K562 (cell line): ENCODE measurements around the gene SELENOK. TPM values are rescaled to one million over a fixed set of nuclear protein-coding genes. Genes with fewer than 3 reads are reported as not detected.

Source experiments
- CREBBP ChIP-seq: IDR thresholded peaks from one replicate; pipeline ENCODE4 v1.6.1; 2012; ENCODE audit warnings: low read depth, mild to moderate bottlenecking, control low read depth, inconsistent platforms, low read length
- PRMT5 ChIP-seq: sonication (generic); formaldehyde crosslinking; IDR thresholded peaks from 2 replicates; pipeline ENCODE4 v1.5.0; 2020; ENCODE audit warnings: missing genetic modification reagents
- RBM25 ChIP-seq: fragments of 200-400 bp; formaldehyde crosslinking; IDR thresholded peaks from 2 replicates; pipeline ENCODE4 v1.6.1; 2018; ENCODE audit warnings: low read length, low read depth, moderate library complexity; ENCODE audit not compliant: severe bottlenecking
- THAP12 ChIP-seq: fragments of 250-450 bp; sonication (Bioruptor Pico); IDR thresholded peaks from 2 replicates; pipeline ENCODE4 v1.9.0; 2021; ENCODE audit warnings: mild to moderate bottlenecking, inconsistent platforms
- ZBTB17 ChIP-seq: fragments of 450-650 bp; formaldehyde crosslinking; IDR thresholded peaks from 2 replicates; pipeline ENCODE4 v1.4.0; 2020; ENCODE audit warnings: mild to moderate bottlenecking
- polyA plus RNA-seq, 8 experiments: library from polyadenylated mRNA; depleted of rRNA in 4 of 8; stranded (reverse) in 5 of 8; unstranded in 3 of 8; fragments of >200 nt; fragmentation: Nextera tagmentation in 2 of 8; fragmentation: Illumina TruSeq in 1 of 8; extraction: Ambion mirVana in 2 of 8; extraction: Trizol in 1 of 8; gene quantifications; 2 replicates each; pipeline versions ENCODE4 v1.2.1 to v1.2.3, GENCODE V29; 2011 to 2014; ENCODE audit warnings: inconsistent platforms in 1 of 8, missing spikeins in 1 of 8
- total RNA-seq, 7 experiments: library from RNA; depleted of rRNA in 6 of 7; stranded (reverse); fragments of >200 nt in 6 of 7; fragmentation: Illumina TruSeq in 2 of 7; extraction: Trizol in 2 of 7; gene quantifications; 2 replicates each; pipeline versions ENCODE4 v1.2.1 to v1.2.3, GENCODE V29; 2011 to 2021; ENCODE audit warnings: low replicate concordance in 1 of 7
- TF ChIP-seq, protein P1 (sequence below), 3 experiments: fragments of 200-800 bp in 1 of 3; fragments of 250-450 bp in 1 of 3; fragments of 450-650 bp in 1 of 3; sonication (Bioruptor Pico) in 1 of 3; sonication (Bioruptor generic) in 1 of 3; formaldehyde crosslinking in 1 of 3; IDR thresholded peaks; 2 replicates each; pipeline versions ENCODE4 v1.6.1 to v1.8.0; 2016 to 2022; ENCODE audit warnings: mild to moderate bottlenecking in 2 of 3, missing genetic modification characterization in 2 of 3, missing compliant biosample characterization in 1 of 3, moderate library complexity in 1 of 3
- TF ChIP-seq, protein P2 (sequence below): conservative IDR thresholded peaks from 2 replicates; pipeline ENCODE4 v1.6.1; 2011; ENCODE audit warnings: low read depth, mild to moderate bottlenecking, low read length; ENCODE audit not compliant: control insufficient read depth

SELENOK gene
- total and polyA plus RNA-seq, 9 of the 15 experiments (the other 6 are each of a cell fraction or from before 2014, with no cell fraction given), result 18.3 to 164 (median 34.8) TPM

DNA sequence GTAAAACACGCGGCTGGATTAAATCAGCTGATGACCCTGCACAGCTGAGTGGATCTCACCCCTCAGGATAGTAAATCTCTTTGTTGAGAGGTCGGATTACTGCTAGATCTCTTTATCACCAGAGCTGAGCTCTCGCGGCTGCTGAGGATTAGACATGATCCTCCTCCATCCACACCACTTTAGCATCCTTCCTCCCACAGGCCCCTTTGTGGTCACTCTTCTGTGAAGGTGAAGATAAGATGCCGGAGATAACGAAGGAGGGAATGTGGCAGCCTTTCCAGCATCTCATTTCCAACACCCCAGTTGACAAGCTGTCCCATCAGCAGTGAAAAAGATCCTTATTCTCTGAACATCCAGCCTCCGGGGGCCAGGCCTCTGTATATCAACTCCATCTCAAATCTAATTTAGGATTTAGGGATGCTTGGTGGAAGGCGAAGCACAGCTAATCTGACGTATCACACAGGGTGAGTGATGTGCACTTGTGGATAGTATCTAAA lies 47.5 kb upstream of the SELENOK start (continued):
- TF ChIP-seq, protein P1, sequence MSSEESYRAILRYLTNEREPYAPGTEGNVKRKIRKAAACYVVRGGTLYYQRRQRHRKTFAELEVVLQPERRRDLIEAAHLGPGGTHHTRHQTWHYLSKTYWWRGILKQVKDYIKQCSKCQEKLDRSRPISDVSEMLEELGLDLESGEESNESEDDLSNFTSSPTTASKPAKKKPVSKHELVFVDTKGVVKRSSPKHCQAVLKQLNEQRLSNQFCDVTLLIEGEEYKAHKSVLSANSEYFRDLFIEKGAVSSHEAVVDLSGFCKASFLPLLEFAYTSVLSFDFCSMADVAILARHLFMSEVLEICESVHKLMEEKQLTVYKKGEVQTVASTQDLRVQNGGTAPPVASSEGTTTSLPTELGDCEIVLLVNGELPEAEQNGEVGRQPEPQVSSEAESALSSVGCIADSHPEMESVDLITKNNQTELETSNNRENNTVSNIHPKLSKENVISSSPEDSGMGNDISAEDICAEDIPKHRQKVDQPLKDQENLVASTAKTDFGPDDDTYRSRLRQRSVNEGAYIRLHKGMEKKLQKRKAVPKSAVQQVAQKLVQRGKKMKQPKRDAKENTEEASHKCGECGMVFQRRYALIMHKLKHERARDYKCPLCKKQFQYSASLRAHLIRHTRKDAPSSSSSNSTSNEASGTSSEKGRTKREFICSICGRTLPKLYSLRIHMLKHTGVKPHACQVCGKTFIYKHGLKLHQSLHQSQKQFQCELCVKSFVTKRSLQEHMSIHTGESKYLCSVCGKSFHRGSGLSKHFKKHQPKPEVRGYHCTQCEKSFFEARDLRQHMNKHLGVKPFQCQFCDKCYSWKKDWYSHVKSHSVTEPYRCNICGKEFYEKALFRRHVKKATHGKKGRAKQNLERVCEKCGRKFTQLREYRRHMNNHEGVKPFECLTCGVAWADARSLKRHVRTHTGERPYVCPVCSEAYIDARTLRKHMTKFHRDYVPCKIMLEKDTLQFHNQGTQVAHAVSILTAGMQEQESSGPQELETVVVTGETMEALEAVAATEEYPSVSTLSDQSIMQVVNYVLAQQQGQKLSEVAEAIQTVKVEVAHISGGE (CRISPR knock-in tag; IDR thresholded peaks at IDR 0.05), result no peak
- no peak for TF ChIP-seq THAP12 (CRISPR knock-in tag)
- TF ChIP-seq RBM25, result no peak
- TF ChIP-seq, protein P2, sequence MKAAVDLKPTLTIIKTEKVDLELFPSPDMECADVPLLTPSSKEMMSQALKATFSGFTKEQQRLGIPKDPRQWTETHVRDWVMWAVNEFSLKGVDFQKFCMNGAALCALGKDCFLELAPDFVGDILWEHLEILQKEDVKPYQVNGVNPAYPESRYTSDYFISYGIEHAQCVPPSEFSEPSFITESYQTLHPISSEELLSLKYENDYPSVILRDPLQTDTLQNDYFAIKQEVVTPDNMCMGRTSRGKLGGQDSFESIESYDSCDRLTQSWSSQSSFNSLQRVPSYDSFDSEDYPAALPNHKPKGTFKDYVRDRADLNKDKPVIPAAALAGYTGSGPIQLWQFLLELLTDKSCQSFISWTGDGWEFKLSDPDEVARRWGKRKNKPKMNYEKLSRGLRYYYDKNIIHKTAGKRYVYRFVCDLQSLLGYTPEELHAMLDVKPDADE, result no peak
- no peak for TF ChIP-seq PRMT5
- TF ChIP-seq CREBBP, result no peak
- no peak for TF ChIP-seq ZBTB17
